GM21529 (cell line): ENCODE results near the gene PTCSC3.
"Not testable (repeated sequence)": the region's sequence is repeated elsewhere in the genome, so short reads cannot be mapped to it uniquely, and the experiment has no call there.

Source experiments
- ATAC-seq: cut with Tn5 transposase; IDR thresholded peaks from one replicate; pipeline ENCODE4 v1.9.1; 2021; ENCODE audit not compliant: unreplicated experiment

PTCSC3 gene

GRCh38 chr14:36174767-36175424 is 1.6 kb downstream of the PTCSC3 start:
- ATAC-seq: no peak

GRCh38 chr14:36173161-36173560 is 3.4 kb downstream of the PTCSC3 start:
- ATAC-seq: no peak

GRCh38 chr14:36171607-36172006 is 4.9 kb downstream of the PTCSC3 start:
- ATAC-seq: no peak

- no peak for ATAC-seq
Observed at GRCh38 chr14:36167431-36167830, 9.1 kb downstream of the PTCSC3 start.

- ATAC-seq: no peak
Observed at GRCh38 chr14:36163451-36163850, 13.1 kb downstream of the PTCSC3 start.

- no peak for ATAC-seq
Observed at GRCh38 chr14:36162267-36162666, 14.3 kb downstream of the PTCSC3 start.

- ATAC-seq: no peak
Observed at GRCh38 chr14:36161776-36162175, 14.7 kb downstream of the PTCSC3 start.

GRCh38 chr14:36151335-36151734 is 25.2 kb downstream of the PTCSC3 start:
- ATAC-seq: no peak

GRCh38 chr14:36134038-36134437 is 42.5 kb downstream of the PTCSC3 start:
- no peak for ATAC-seq

- no peak for ATAC-seq
Observed at GRCh38 chr14:36132826-36133225, 43.7 kb downstream of the PTCSC3 start.

GRCh38 chr14:36130186-36130585 is 46.3 kb downstream of the PTCSC3 start:
- no peak for ATAC-seq

- ATAC-seq: no peak
Observed at GRCh38 chr14:36129181-36129580, 47.3 kb downstream of the PTCSC3 start.

- no peak for ATAC-seq
Observed at GRCh38 chr14:36113341-36113740, 63.2 kb downstream of the PTCSC3 start.

- no peak for ATAC-seq
Observed at GRCh38 chr14:36111822-36112583, 64.5 kb downstream of the PTCSC3 start.

- ATAC-seq: no peak
Observed at GRCh38 chr14:36105401-36105800, 71.1 kb downstream of the PTCSC3 start.

GRCh38 chr14:36104258-36104657 is 72.3 kb downstream of the PTCSC3 start:
- not testable (repeated sequence) for ATAC-seq

- no peak for ATAC-seq
Observed at GRCh38 chr14:36099619-36100018, 76.9 kb downstream of the PTCSC3 start.

- no peak for ATAC-seq
Observed at GRCh38 chr14:36097356-36097755, 79.2 kb downstream of the PTCSC3 start.

- ATAC-seq: no peak
Observed at GRCh38 chr14:36096090-36096489, 80.4 kb downstream of the PTCSC3 start.

- ATAC-seq: no peak
Observed at GRCh38 chr14:36094963-36095362, 81.6 kb downstream of the PTCSC3 start.

GRCh38 chr14:36091096-36091495 is 85.4 kb downstream of the PTCSC3 start:
- ATAC-seq: no peak

GRCh38 chr14:36087411-36087810 is 89.1 kb downstream of the PTCSC3 start:
- ATAC-seq: no peak
